Measurements from ENCODE around the gene TDRD3.

DNA sequence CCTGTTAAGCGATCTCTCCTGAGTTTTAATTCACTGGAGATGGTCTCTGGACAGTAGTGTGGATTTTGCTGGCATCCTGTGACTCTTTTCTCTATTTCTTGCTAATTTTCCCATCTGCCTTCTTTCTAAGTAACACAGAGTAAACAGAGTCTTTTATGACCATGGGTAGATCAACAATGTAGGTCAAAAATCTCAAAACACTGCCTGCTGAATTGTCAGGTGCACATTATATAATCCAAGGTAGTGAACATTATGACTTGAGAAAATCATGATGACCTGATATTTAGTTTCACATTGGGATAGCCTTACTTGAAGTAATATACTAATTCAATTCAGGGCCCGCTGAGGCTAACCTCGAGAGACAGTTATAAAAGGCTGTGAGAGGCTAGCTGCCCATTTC lies 180.7 kb downstream of the TDRD3 start:
- TF ChIP-seq, protein P1, sequence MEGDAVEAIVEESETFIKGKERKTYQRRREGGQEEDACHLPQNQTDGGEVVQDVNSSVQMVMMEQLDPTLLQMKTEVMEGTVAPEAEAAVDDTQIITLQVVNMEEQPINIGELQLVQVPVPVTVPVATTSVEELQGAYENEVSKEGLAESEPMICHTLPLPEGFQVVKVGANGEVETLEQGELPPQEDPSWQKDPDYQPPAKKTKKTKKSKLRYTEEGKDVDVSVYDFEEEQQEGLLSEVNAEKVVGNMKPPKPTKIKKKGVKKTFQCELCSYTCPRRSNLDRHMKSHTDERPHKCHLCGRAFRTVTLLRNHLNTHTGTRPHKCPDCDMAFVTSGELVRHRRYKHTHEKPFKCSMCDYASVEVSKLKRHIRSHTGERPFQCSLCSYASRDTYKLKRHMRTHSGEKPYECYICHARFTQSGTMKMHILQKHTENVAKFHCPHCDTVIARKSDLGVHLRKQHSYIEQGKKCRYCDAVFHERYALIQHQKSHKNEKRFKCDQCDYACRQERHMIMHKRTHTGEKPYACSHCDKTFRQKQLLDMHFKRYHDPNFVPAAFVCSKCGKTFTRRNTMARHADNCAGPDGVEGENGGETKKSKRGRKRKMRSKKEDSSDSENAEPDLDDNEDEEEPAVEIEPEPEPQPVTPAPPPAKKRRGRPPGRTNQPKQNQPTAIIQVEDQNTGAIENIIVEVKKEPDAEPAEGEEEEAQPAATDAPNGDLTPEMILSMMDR (conservative IDR thresholded peaks at IDR 0.05; ENCODE audit: low read depth, low read length), result no peak
- no peak for TF ChIP-seq EZH2phosphoT487 (IDR thresholded peaks at IDR 0.05; ENCODE audit: borderline replicate concordance, low read length)
